ENCODE results near the gene GALP.
"Not testable (repeated sequence)": the region's sequence is repeated elsewhere in the genome, so short reads cannot be mapped to it uniquely, and the experiment has no call there.

The GALP gene

GRCh38 chr19:56175861-56176307, at the start of gene GALP:
GALP (plus strand) TSS chr19:56176008; CDS start chr19:56177109, 1,101 bp downstream.
- CTCF ChIA-PET; POLR2A ChIA-PET (ENCODE audit: low non-redundant PET); DNase-seq (ENCODE audit: low spot score); H3K27ac ChIP-seq: not testable (repeated sequence)

GRCh38 chr19:56126983-56127780, 48.6 kb upstream of the GALP start:
- POLR2A ChIA-PET (ENCODE audit: low non-redundant PET) = no interaction called here
- CTCF ChIA-PET = interaction anchor here (0.7 kb wide), 2 partner anchors 24 to 1099 kb away, joined by 3 read pairs; no protein-coding TSS in a partner anchor
- no peak for DNase-seq (ENCODE audit: low spot score)
- H3K27ac ChIP-seq = no peak overlapping the region
- TF ChIP-seq, protein P1, sequence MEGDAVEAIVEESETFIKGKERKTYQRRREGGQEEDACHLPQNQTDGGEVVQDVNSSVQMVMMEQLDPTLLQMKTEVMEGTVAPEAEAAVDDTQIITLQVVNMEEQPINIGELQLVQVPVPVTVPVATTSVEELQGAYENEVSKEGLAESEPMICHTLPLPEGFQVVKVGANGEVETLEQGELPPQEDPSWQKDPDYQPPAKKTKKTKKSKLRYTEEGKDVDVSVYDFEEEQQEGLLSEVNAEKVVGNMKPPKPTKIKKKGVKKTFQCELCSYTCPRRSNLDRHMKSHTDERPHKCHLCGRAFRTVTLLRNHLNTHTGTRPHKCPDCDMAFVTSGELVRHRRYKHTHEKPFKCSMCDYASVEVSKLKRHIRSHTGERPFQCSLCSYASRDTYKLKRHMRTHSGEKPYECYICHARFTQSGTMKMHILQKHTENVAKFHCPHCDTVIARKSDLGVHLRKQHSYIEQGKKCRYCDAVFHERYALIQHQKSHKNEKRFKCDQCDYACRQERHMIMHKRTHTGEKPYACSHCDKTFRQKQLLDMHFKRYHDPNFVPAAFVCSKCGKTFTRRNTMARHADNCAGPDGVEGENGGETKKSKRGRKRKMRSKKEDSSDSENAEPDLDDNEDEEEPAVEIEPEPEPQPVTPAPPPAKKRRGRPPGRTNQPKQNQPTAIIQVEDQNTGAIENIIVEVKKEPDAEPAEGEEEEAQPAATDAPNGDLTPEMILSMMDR (conservative IDR thresholded peaks at IDR 0.05; ENCODE audit: low read depth) = no peak

DNA sequence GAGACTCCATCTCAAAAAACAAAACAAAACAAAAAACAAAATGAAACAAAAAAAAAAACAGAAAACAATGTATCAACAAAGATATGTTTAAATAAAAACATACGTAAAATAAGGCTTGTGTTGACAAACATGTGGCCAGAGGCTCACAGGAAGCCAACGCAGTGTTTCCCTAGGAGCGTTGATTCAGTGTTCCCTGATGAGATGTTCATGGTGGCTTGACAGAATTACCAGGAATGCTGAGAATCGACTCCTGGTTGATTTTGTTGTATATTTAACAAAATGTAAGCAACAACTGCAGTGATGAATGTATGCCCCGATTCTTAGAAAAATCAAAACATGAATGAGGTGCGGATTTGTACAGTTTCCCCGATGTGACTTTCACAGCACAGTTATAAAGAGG, 45.8 kb upstream of the GALP start:
- ChIA-PET CTCF (no interaction called here), POLR2A (ENCODE audit: low non-redundant PET) (no interaction called here)
- H3K27ac ChIP-seq = no peak overlapping the region
- DNase-seq (ENCODE audit: low spot score) = no peak
- TF ChIP-seq, protein P1 (conservative IDR thresholded peaks at IDR 0.05; ENCODE audit: low read depth) = no peak

GRCh38 chr19:56131651-56132050, 44.2 kb upstream of the GALP start:
- ChIA-PET CTCF (no interaction called here), POLR2A (ENCODE audit: low non-redundant PET) (no interaction called here)
- TF ChIP-seq, protein P1 (conservative IDR thresholded peaks at IDR 0.05; ENCODE audit: low read depth) = no peak
- DNase-seq (ENCODE audit: low spot score) = no peak
- no peak overlapping the region for H3K27ac ChIP-seq

GRCh38 chr19:56132316-56132822, 43.4 kb upstream of the GALP start:
- no peak overlapping the region for H3K27ac ChIP-seq
- TF ChIP-seq, protein P1 (conservative IDR thresholded peaks at IDR 0.05; ENCODE audit: low read depth) = no peak
- no peak for DNase-seq (ENCODE audit: low spot score)
- POLR2A ChIA-PET (ENCODE audit: low non-redundant PET) = no interaction called here
- CTCF ChIA-PET = no interaction called here

DNA sequence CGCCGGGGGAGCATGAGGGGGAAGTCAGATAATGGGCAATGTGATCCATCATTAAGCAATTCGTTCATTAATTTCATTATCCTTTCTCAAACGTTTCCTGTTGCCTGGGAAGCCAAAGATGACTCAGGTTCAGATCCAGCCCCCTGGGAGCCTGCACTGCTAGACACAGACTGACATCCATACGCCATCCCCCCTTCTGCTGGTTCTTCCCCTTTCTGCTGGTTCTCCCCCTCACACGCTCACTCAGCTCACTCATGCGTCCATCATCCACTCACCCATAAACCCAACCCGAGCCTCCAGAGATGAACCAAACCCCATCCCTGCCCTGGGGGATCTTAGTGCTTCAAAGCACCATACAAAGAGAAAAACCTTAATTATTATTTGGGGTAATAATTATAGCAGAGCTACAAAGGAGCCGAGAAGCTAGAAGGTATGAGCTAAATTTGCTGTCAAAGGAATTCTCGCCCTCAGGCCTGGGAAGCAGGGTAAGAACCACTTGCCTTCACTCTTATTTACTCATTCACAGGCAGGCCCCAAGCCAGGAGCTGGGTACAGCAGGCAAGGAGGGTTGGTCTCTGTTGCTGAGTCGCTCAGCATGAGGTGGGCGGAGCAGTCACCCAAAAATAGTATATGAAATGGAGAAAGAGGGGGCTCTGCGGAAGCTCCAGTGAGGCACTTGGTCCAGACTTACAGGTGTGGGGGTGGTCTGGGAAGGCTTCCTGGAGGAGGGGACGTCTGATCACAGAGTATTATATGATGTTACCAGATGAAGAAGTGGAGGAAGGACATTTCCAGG, 41.8 kb upstream of the GALP start:
- no peak overlapping the region for H3K27ac ChIP-seq
- POLR2A ChIA-PET (ENCODE audit: low non-redundant PET) = no interaction called here
- CTCF ChIA-PET = interaction anchor here (0.6 kb wide), 1 partner anchor 12 kb away, joined by 3 read pairs; no protein-coding TSS in a partner anchor
- TF ChIP-seq, protein P1 (conservative IDR thresholded peaks at IDR 0.05; ENCODE audit: low read depth) = no peak
- no peak for DNase-seq (ENCODE audit: low spot score)
